Thoracic aorta (tissue), 2 donors: ENCODE data around the gene HADHA. TPM values are rescaled to one million over a fixed set of nuclear protein-coding genes. Genes with fewer than 3 reads are reported as not detected.

Source experiments
- ATAC-seq: fragments of 150-250 bp; one replicate; pipeline ENCODE4 v1.8.0; 2017; ENCODE audit warnings: low read depth; ENCODE audit not compliant: insufficient number of reproducible peaks, low FRiP score
- DNase-seq: peaks from one replicate; pipeline ENCODE4 v3.0.0-alpha.2; 2020; ENCODE audit warnings: low spot score
- H3K27ac ChIP-seq, 2 donors: fragments of 200-600 bp; sonication (generic); 1 replicate in 1 of 2; 2 replicates in 1 of 2; pipeline ENCODE4 v1.5.1; 2016; ENCODE audit warnings: mild to moderate bottlenecking in 2 of 2, moderate library complexity in 2 of 2
- H3K27me3 ChIP-seq: fragments of 200-600 bp; sonication (generic); replicated peaks from 2 replicates; pipeline ENCODE4 v1.6.0; 2016; ENCODE audit warnings: mild to moderate bottlenecking; ENCODE audit not compliant: insufficient read depth
- H3K36me3 ChIP-seq: fragments of 200-600 bp; sonication (generic); one replicate; pipeline ENCODE4 v1.5.1; 2016
- H3K4me1 ChIP-seq, 2 donors: fragments of 200-600 bp; sonication (generic); 1 replicate in 1 of 2; 2 replicates in 1 of 2; pipeline versions ENCODE4 v1.5.1 to v1.6.0; 2016; ENCODE audit warnings: low read depth in 2 of 2, mild to moderate bottlenecking in 1 of 2; ENCODE audit not compliant: control insufficient read depth in 1 of 2
- H3K4me3 ChIP-seq: fragments of 200-600 bp; sonication (generic); 2 replicates; pipeline ENCODE4 v1.5.1; 2016; ENCODE audit warnings: mild to moderate bottlenecking
- H3K9me3 ChIP-seq: fragments of 200-600 bp; sonication (generic); 2 replicates; pipeline ENCODE4 v1.5.1; 2016
- total RNA-seq, 2 donors: library from RNA; depleted of rRNA; stranded (reverse); fragments of >200 nt; gene quantifications; one replicate each; pipeline versions ENCODE4 v1.1.0 to v1.2.3, GENCODE V29; 2016
- TF ChIP-seq, protein P1 (sequence below): fragments of 200-600 bp; sonication (generic); IDR thresholded peaks from one replicate; pipeline ENCODE4 v1.5.1; 2019; ENCODE audit warnings: antibody characterized with exemption

Gene HADHA
- total RNA-seq, 2 donors from 2014 or later = 85.6 to 88.6 TPM

DNA sequence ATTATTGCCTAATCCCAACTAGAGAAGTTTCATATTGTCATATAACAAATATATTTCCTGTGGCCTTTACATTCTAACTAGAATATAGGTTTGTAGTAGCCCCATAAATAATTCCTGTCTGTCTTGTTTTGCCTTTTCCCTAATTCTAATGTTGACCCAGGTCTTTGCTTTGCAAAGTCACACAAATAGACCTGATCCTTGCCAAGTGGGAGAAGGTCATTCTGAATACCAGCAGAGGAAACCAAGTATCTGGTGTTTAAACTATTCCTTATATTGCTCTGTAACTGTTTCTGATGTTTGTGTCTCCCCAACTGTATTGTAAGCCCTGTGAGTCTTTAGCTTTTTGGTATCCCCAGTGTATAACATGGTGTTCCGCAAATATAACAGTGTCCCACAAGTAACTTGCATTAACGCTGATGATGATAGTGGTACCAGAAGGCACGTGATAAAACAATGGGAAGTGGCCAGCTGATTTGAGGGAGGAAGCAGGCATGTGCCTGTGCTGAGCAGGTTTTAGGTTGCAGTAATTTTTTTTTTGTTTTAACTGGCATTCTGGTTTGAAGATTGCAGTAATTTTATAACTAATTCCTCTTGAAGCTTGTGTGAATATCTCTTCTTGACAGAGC is 11.4 kb upstream of the HADHA start:
- no peak overlapping the region for H3K27ac ChIP-seq
- H3K27me3 ChIP-seq = no peaks in the 10 kb centered on the region
- peaks cover 11% of the 10 kb centered on the region for H3K36me3 ChIP-seq
- ATAC-seq (no peak), DNase-seq (no peak)
- no peak overlapping the region for H3K4me3 ChIP-seq
- TF ChIP-seq, protein P1, sequence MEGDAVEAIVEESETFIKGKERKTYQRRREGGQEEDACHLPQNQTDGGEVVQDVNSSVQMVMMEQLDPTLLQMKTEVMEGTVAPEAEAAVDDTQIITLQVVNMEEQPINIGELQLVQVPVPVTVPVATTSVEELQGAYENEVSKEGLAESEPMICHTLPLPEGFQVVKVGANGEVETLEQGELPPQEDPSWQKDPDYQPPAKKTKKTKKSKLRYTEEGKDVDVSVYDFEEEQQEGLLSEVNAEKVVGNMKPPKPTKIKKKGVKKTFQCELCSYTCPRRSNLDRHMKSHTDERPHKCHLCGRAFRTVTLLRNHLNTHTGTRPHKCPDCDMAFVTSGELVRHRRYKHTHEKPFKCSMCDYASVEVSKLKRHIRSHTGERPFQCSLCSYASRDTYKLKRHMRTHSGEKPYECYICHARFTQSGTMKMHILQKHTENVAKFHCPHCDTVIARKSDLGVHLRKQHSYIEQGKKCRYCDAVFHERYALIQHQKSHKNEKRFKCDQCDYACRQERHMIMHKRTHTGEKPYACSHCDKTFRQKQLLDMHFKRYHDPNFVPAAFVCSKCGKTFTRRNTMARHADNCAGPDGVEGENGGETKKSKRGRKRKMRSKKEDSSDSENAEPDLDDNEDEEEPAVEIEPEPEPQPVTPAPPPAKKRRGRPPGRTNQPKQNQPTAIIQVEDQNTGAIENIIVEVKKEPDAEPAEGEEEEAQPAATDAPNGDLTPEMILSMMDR = no peak
- no peaks in the 10 kb centered on the region for H3K9me3 ChIP-seq
- H3K4me1 ChIP-seq = no peaks in the 10 kb centered on the region

- ATAC-seq (no peak), DNase-seq (no peak)
- Histone ChIP-seq H3K36me3 (no peaks in the 10 kb centered on the region), H3K4me3 (no peak overlapping the region), H3K27ac (no peak overlapping the region), H3K9me3 (no peaks in the 10 kb centered on the region), H3K27me3 (no peaks in the 10 kb centered on the region), H3K4me1 (peaks cover 3 to 7% of the 10 kb centered on the region in 2 donors)
- TF ChIP-seq, protein P1 = no peak
Observed at GRCh38 chr2:26251893-26252292, 7.5 kb upstream of the HADHA start.

DNA sequence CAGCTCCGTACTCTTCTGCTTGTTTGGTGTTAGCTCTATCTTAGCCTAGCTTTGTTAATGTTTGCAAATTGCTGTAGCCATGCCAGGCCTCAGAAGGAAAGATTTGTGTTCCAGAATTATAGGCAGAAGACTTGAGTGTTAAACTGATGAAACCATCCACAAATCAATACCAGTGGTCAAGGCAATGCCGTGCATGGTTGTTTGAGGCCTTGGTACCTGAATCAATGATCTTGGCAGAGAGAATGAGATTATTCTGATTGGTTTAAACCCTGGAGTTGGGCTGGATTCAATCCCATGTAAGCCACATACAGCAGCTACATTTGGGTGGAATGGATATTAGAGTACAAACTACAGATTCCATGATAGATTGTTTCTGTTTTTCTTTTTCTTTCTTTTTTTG is 5.2 kb upstream of the HADHA start:
- ATAC-seq (no peak), DNase-seq (no peak)
- Histone ChIP-seq H3K36me3 (no peaks in the 10 kb centered on the region), H3K27me3 (no peaks in the 10 kb centered on the region), H3K4me1 (peaks cover 19 to 21% of the 10 kb centered on the region in 2 donors), H3K27ac (no peak overlapping the region), H3K4me3 (no peak overlapping the region), H3K9me3 (no peaks in the 10 kb centered on the region)
- TF ChIP-seq, protein P1 = no peak

DNA sequence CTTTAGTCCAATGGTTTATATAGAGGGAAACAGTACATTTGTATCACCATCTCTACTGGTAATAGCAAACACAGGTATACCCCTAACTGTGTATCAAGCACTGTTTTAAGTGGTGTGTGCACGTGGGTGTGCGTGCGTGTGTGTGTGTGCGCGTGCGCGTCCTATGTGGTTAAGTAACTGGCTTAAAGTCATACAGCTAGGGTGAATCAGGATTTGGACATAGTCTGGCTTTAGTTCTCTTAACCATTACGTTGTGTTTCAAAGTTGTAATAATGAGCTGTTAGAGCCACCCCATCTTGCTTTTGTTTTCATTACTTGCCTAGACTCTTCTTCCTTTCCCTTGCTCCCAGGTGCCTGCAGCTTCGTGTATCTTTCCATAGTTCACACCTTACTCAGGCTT is 2.4 kb upstream of the HADHA start:
- Histone ChIP-seq H3K36me3 (no peaks in the 10 kb centered on the region), H3K9me3 (no peaks in the 10 kb centered on the region), H3K4me3 (no peak overlapping the region), H3K4me1 (peaks cover 28 to 34% of the 10 kb centered on the region in 2 donors), H3K27ac (no peak overlapping the region), H3K27me3 (no peaks in the 10 kb centered on the region)
- TF ChIP-seq, protein P1 = no peak
- DNase-seq (no peak), ATAC-seq (no peak)

DNA sequence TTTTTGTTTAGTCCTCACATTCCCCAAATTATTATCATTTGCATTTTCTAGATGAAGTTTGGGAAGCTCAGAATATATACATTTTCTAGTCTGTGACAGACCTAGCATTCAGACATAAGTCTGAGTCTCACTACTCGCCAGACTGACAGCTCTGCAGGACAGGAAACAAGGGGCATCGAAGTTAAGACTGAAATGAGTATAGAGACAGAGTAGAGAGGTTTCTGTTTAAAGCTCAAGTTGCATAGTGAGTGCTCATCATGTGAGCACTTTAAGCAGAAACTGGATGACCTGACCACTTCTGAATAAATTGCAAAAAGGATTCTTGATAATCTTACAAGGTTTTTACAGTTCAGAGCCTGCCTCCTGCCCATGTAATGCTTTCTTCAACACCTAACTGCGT is 1.4 kb upstream of the HADHA start:
- TF ChIP-seq, protein P1 = no peak
- ATAC-seq = no peak
- Histone ChIP-seq H3K4me1 (peaks cover 28 to 36% of the 10 kb centered on the region in 2 donors), H3K27ac (no peak overlapping the region), H3K4me3 (peak overlapping the region; percentile 86), H3K36me3 (no peaks in the 10 kb centered on the region), H3K9me3 (no peaks in the 10 kb centered on the region), H3K27me3 (no peaks in the 10 kb centered on the region)
- no peak for DNase-seq
